ENCODE measurements around the gene KRTAP9-1. TPM values are rescaled to one million over a fixed set of nuclear protein-coding genes. Genes with fewer than 3 reads are reported as not detected.

Gene KRTAP9-1
- total and polyA plus RNA-seq, 2 of the 13 experiments (the other 11 are each of a cell fraction or from before 2014, with no cell fraction given), result not detected

- TF ChIP-seq RELA (CRISPR knock-in tag; IDR thresholded peaks at IDR 0.05) (no peak), GPN1 (CRISPR knock-in tag; IDR thresholded peaks at IDR 0.05; ENCODE audit: borderline replicate concordance) (no peak), ZNF660 (CRISPR knock-in tag; IDR thresholded peaks at IDR 0.05; ENCODE audit: borderline replicate concordance, low read depth) (no peak), THAP11 (CRISPR knock-in tag; IDR thresholded peaks at IDR 0.05) (no peak), ZNF557 (CRISPR knock-in tag; IDR thresholded peaks at IDR 0.05) (no peak), ZNF570 (CRISPR knock-in tag; IDR thresholded peaks at IDR 0.05; ENCODE audit: borderline replicate concordance) (no peak)
- TF ChIP-seq, protein P1, sequence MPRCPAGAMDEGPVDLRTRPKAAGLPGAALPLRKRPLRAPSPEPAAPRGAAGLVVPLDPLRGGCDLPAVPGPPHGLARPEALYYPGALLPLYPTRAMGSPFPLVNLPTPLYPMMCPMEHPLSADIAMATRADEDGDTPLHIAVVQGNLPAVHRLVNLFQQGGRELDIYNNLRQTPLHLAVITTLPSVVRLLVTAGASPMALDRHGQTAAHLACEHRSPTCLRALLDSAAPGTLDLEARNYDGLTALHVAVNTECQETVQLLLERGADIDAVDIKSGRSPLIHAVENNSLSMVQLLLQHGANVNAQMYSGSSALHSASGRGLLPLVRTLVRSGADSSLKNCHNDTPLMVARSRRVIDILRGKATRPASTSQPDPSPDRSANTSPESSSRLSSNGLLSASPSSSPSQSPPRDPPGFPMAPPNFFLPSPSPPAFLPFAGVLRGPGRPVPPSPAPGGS (CRISPR knock-in tag; IDR thresholded peaks at IDR 0.05), result no peak
These were observed 25.9 kb upstream of the KRTAP9-1 start (continued) for GRCh38 chr17:41163828-41164227.

DNA sequence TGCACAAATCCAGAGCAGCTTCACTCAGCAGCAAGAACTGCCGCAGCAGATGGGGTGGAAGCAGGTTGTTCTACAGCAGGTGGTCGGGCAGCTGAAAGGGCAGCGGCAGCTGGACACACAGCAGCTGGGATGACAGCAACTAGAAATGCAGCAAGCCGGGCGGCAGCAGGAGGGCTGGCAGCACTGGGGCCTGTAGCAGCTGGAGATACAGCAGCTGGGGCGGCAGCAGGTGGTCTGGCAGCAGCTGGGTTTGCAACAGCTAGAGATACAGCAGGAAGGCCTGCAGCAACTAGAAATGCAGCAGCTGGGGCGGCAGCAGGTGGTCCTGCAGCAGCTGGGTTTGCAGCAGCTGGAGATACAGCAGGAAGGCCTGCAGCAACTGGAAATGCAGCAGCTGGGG lies 22.1 kb upstream of the KRTAP9-1 start:
- in situ Hi-C loops (cut with HindIII; ENCODE audit: extremely low pct_ligation_motif_present, low pct_unique_long_range_greater_than_20kb), result no loop called here
- no peak for FAIRE-seq
- no peaks in the 10 kb centered on the region; a peak in 1 of 5 replicates for H3K27me3 ChIP-seq (ENCODE audit: control insufficient read depth in 1 of 2, insufficient read depth in 2 of 2, low read length in 2 of 2)
- H3K4me3 ChIP-seq (replicated peaks in 1 of 3; ENCODE audit: insufficient read depth in 1 of 3, low read depth in 2 of 3, low read length in 3 of 3), result no peak overlapping the region
- BruUV-seq (replicated peaks), result no TSS peak
- no peak overlapping the region for H3K27ac ChIP-seq (ENCODE audit: extremely low read length, insufficient read depth, low read length)
- DNase-seq (ENCODE audit: low spot score), result no peak
- CTCF ChIA-PET (ENCODE audit: low intra/inter-chr PET ratio, low total read pairs), result no interaction called here
- no peak for ATAC-seq
- intact Hi-C loops (cut with micrococcal nuclease; ENCODE audit: unreplicated experiment), result no loop called here
- 42% methylated on average over 7 of the region's 7 CpGs for WGBS (ENCODE audit: low lambda C conversion rate)
- H3K9me3 ChIP-seq (ENCODE audit: low read length), result no peaks in the 10 kb centered on the region
- H4K20me1 ChIP-seq (ENCODE audit: insufficient read depth, low read length), result no peaks in the 10 kb centered on the region
- POLR2A ChIA-PET, result no interaction called here
- H3K9ac ChIP-seq (ENCODE audit: insufficient read depth, low read depth, low read length), result no peak overlapping the region
- H2AFZ ChIP-seq (ENCODE audit: low read length), result no peak overlapping the region
- no peaks in the 10 kb centered on the region for H3K4me1 ChIP-seq (ENCODE audit: insufficient read depth, low read length)
- no peaks in the 10 kb centered on the region for H3K36me3 ChIP-seq (replicated peaks in 1 of 2; ENCODE audit: control insufficient read depth in 1 of 2, insufficient read depth in 2 of 2, low read length in 2 of 2)
- no peak overlapping the region for H3K4me2 ChIP-seq (ENCODE audit: low read depth, low read length)
- TF ChIP-seq, protein P2, sequence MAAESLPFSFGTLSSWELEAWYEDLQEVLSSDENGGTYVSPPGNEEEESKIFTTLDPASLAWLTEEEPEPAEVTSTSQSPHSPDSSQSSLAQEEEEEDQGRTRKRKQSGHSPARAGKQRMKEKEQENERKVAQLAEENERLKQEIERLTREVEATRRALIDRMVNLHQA (CRISPR knock-in tag; IDR thresholded peaks at IDR 0.05), result no peak
- no peak for TF ChIP-seq ERF (CRISPR knock-in tag; IDR thresholded peaks at IDR 0.05)
- TF ChIP-seq ZNF230 (CRISPR knock-in tag; IDR thresholded peaks at IDR 0.05), result no peak
- no peak for TF ChIP-seq HES4 (CRISPR knock-in tag; IDR thresholded peaks at IDR 0.05; ENCODE audit: borderline replicate concordance)
- no peak for TF ChIP-seq ZGPAT (CRISPR knock-in tag; IDR thresholded peaks at IDR 0.05)
- no peak for TF ChIP-seq ZMYM3 (CRISPR knock-in tag; IDR thresholded peaks at IDR 0.05)
- no peak for TF ChIP-seq MED13 (CRISPR knock-in tag; IDR thresholded peaks at IDR 0.05)
- TF ChIP-seq ZNF652 (CRISPR knock-in tag; IDR thresholded peaks at IDR 0.05; ENCODE audit: borderline replicate concordance, low read depth), result no peak
- TF ChIP-seq MTA3 (CRISPR knock-in tag; IDR thresholded peaks at IDR 0.05), result no peak
- no peak for TF ChIP-seq CHD2 (IDR thresholded peaks at IDR 0.05; ENCODE audit: low read depth, low read length)
- TF ChIP-seq, protein P3, sequence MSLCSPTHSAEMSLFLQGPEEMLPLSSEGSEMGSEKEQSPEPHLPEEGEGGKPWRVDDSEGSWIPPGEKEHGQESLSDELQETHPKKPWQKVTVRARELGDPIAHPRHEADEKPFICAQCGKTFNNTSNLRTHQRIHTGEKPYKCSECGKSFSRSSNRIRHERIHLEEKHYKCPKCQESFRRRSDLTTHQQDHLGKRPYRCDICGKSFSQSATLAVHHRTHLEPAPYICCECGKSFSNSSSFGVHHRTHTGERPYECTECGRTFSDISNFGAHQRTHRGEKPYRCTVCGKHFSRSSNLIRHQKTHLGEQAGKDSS (CRISPR knock-in tag; IDR thresholded peaks at IDR 0.05; ENCODE audit: borderline replicate concordance, low read depth), result no peak
- TF ChIP-seq NKX3-1 (CRISPR knock-in tag; IDR thresholded peaks at IDR 0.05), result no peak
- no peak for TF ChIP-seq ZKSCAN5 (CRISPR knock-in tag; IDR thresholded peaks at IDR 0.05)
- no peaks in the 10 kb centered on the region for H3K79me2 ChIP-seq (ENCODE audit: insufficient read depth, low read length)
